Measurements from ENCODE around the gene MAPK4. TPM values are rescaled to one million over a fixed set of nuclear protein-coding genes. Genes with fewer than 3 reads are reported as not detected.
"Not testable (repeated sequence)": the region's sequence is repeated elsewhere in the genome, so short reads cannot be mapped to it uniquely, and the experiment has no call there.

The MAPK4 gene
- total RNA-seq, 1 donor from 2014 or later, result 5.7 TPM

- peaks cover 0 to 3% (median 0%) of the 10 kb centered on the region in 3 donors for H3K27me3 ChIP-seq (ENCODE audit: control insufficient read depth in 3 of 3, insufficient read depth in 3 of 3, low read length in 3 of 3)
- no peak overlapping the region for H3K9ac ChIP-seq (ENCODE audit: low read depth in 1 of 3, low read length in 3 of 3)
- no peak overlapping the region for H3K4me3 ChIP-seq (ENCODE audit: low read length in 3 of 3)
- H3K27ac ChIP-seq (ENCODE audit: low read depth, low read length), result no peak overlapping the region
- H3K4me1 ChIP-seq (ENCODE audit: control insufficient read depth in 3 of 3, insufficient read depth in 3 of 3, low read length in 3 of 3), result no peaks in the 10 kb centered on the region
- H3K9me3 ChIP-seq (ENCODE audit: control insufficient read depth in 3 of 3, low read length in 3 of 3), result no peaks in the 10 kb centered on the region
- no peaks in the 10 kb centered on the region for H3K36me3 ChIP-seq (ENCODE audit: control insufficient read depth in 3 of 3, insufficient read depth in 3 of 3, low read length in 3 of 3)
These were observed 11.7 kb downstream of the MAPK4 start for GRCh38 chr18:50571606-50572005.

GRCh38 chr18:50573196-50573595 lies 13.3 kb downstream of the MAPK4 start:
- H3K4me3 ChIP-seq (ENCODE audit: low read length in 3 of 3); H3K27me3 ChIP-seq (ENCODE audit: control insufficient read depth in 3 of 3, insufficient read depth in 3 of 3, low read length in 3 of 3); H3K9ac ChIP-seq (ENCODE audit: low read depth in 1 of 3, low read length in 3 of 3); H3K9me3 ChIP-seq (ENCODE audit: control insufficient read depth in 3 of 3, low read length in 3 of 3); H3K27ac ChIP-seq (ENCODE audit: low read depth, low read length); H3K4me1 ChIP-seq (ENCODE audit: control insufficient read depth in 3 of 3, insufficient read depth in 3 of 3, low read length in 3 of 3); H3K36me3 ChIP-seq (ENCODE audit: control insufficient read depth in 3 of 3, insufficient read depth in 3 of 3, low read length in 3 of 3): not testable (repeated sequence)

- no peak overlapping the region for H3K27ac ChIP-seq (ENCODE audit: low read depth, low read length)
- H3K9me3 ChIP-seq (ENCODE audit: control insufficient read depth in 3 of 3, low read length in 3 of 3), result no peaks in the 10 kb centered on the region
- no peak overlapping the region for H3K4me3 ChIP-seq (ENCODE audit: low read length in 3 of 3)
- no peaks in the 10 kb centered on the region for H3K4me1 ChIP-seq (ENCODE audit: control insufficient read depth in 3 of 3, insufficient read depth in 3 of 3, low read length in 3 of 3)
- H3K9ac ChIP-seq (ENCODE audit: low read depth in 1 of 3, low read length in 3 of 3), result no peak overlapping the region
- no peaks in the 10 kb centered on the region for H3K36me3 ChIP-seq (ENCODE audit: control insufficient read depth in 3 of 3, insufficient read depth in 3 of 3, low read length in 3 of 3)
- H3K27me3 ChIP-seq (ENCODE audit: control insufficient read depth in 3 of 3, insufficient read depth in 3 of 3, low read length in 3 of 3), result peaks cover 0 to 3% (median 0%) of the 10 kb centered on the region in 3 donors
These were observed 13.8 kb downstream of the MAPK4 start for GRCh38 chr18:50573679-50574078.

GRCh38 chr18:50578030-50578429 lies 18.1 kb downstream of the MAPK4 start:
- H3K9ac ChIP-seq (ENCODE audit: low read depth in 1 of 3, low read length in 3 of 3), result no peak overlapping the region

GRCh38 chr18:50578651-50579050 lies 18.8 kb downstream of the MAPK4 start:
- H3K9ac ChIP-seq (ENCODE audit: low read depth in 1 of 3, low read length in 3 of 3), result no peak overlapping the region
- H3K27me3 ChIP-seq (ENCODE audit: control insufficient read depth in 3 of 3, insufficient read depth in 3 of 3, low read length in 3 of 3), result no peaks in the 10 kb centered on the region
- H3K27ac ChIP-seq (ENCODE audit: low read depth, low read length), result no peak overlapping the region
- peaks cover 3 to 11% (median 6%) of the 10 kb centered on the region in 3 donors for H3K4me1 ChIP-seq (ENCODE audit: control insufficient read depth in 3 of 3, insufficient read depth in 3 of 3, low read length in 3 of 3)
- H3K4me3 ChIP-seq (ENCODE audit: low read length in 3 of 3), result no peak overlapping the region
- H3K9me3 ChIP-seq (ENCODE audit: control insufficient read depth in 3 of 3, low read length in 3 of 3), result no peaks in the 10 kb centered on the region
- no peaks in the 10 kb centered on the region for H3K36me3 ChIP-seq (ENCODE audit: control insufficient read depth in 3 of 3, insufficient read depth in 3 of 3, low read length in 3 of 3)

More at GRCh38 chr18:50578030-50578429, 18.1 kb downstream of the MAPK4 start:
- H3K36me3 ChIP-seq (ENCODE audit: control insufficient read depth in 3 of 3, insufficient read depth in 3 of 3, low read length in 3 of 3), result no peaks in the 10 kb centered on the region
- H3K27me3 ChIP-seq (ENCODE audit: control insufficient read depth in 3 of 3, insufficient read depth in 3 of 3, low read length in 3 of 3), result peaks cover 0 to 3% (median 0%) of the 10 kb centered on the region in 3 donors
- peaks cover 3 to 11% (median 6%) of the 10 kb centered on the region in 3 donors for H3K4me1 ChIP-seq (ENCODE audit: control insufficient read depth in 3 of 3, insufficient read depth in 3 of 3, low read length in 3 of 3)
- no peak overlapping the region for H3K27ac ChIP-seq (ENCODE audit: low read depth, low read length)
- H3K4me3 ChIP-seq (ENCODE audit: low read length in 3 of 3), result no peak overlapping the region
- H3K9me3 ChIP-seq (ENCODE audit: control insufficient read depth in 3 of 3, low read length in 3 of 3), result no peaks in the 10 kb centered on the region

GRCh38 chr18:50579061-50579774 lies 19.3 kb downstream of the MAPK4 start:
- Histone ChIP-seq H3K9me3 (ENCODE audit: control insufficient read depth in 3 of 3, low read length in 3 of 3) (no peaks in the 10 kb centered on the region), H3K27ac (ENCODE audit: low read depth, low read length) (no peak overlapping the region), H3K4me3 (ENCODE audit: low read length in 3 of 3) (no peak overlapping the region), H3K9ac (ENCODE audit: low read depth in 1 of 3, low read length in 3 of 3) (no peak overlapping the region), H3K27me3 (ENCODE audit: control insufficient read depth in 3 of 3, insufficient read depth in 3 of 3, low read length in 3 of 3) (no peaks in the 10 kb centered on the region), H3K36me3 (ENCODE audit: control insufficient read depth in 3 of 3, insufficient read depth in 3 of 3, low read length in 3 of 3) (no peaks in the 10 kb centered on the region), H3K4me1 (ENCODE audit: control insufficient read depth in 3 of 3, insufficient read depth in 3 of 3, low read length in 3 of 3) (peaks cover 3 to 11% (median 6%) of the 10 kb centered on the region in 3 donors)

GRCh38 chr18:50581517-50581916 lies 21.6 kb downstream of the MAPK4 start:
- H3K9me3 ChIP-seq (ENCODE audit: control insufficient read depth in 3 of 3, low read length in 3 of 3), result no peaks in the 10 kb centered on the region
- no peak overlapping the region for H3K4me3 ChIP-seq (ENCODE audit: low read length in 3 of 3)
- H3K27me3 ChIP-seq (ENCODE audit: control insufficient read depth in 3 of 3, insufficient read depth in 3 of 3, low read length in 3 of 3), result no peaks in the 10 kb centered on the region
- H3K27ac ChIP-seq (ENCODE audit: low read depth, low read length), result no peak overlapping the region
- no peak overlapping the region for H3K9ac ChIP-seq (ENCODE audit: low read depth in 1 of 3, low read length in 3 of 3)
- no peaks in the 10 kb centered on the region for H3K36me3 ChIP-seq (ENCODE audit: control insufficient read depth in 3 of 3, insufficient read depth in 3 of 3, low read length in 3 of 3)
- H3K4me1 ChIP-seq (ENCODE audit: control insufficient read depth in 3 of 3, insufficient read depth in 3 of 3, low read length in 3 of 3), result peaks cover 3 to 11% (median 6%) of the 10 kb centered on the region in 3 donors

GRCh38 chr18:50582500-50582899 lies 22.6 kb downstream of the MAPK4 start:
- Histone ChIP-seq H3K27ac (ENCODE audit: low read depth, low read length) (no peak overlapping the region), H3K36me3 (ENCODE audit: control insufficient read depth in 3 of 3, insufficient read depth in 3 of 3, low read length in 3 of 3) (no peaks in the 10 kb centered on the region), H3K4me3 (ENCODE audit: low read length in 3 of 3) (no peak overlapping the region), H3K4me1 (ENCODE audit: control insufficient read depth in 3 of 3, insufficient read depth in 3 of 3, low read length in 3 of 3) (peaks cover 3 to 11% (median 6%) of the 10 kb centered on the region in 3 donors), H3K9me3 (ENCODE audit: control insufficient read depth in 3 of 3, low read length in 3 of 3) (no peaks in the 10 kb centered on the region), H3K27me3 (ENCODE audit: control insufficient read depth in 3 of 3, insufficient read depth in 3 of 3, low read length in 3 of 3) (no peaks in the 10 kb centered on the region), H3K9ac (ENCODE audit: low read depth in 1 of 3, low read length in 3 of 3) (no peak overlapping the region)

- Histone ChIP-seq H3K9ac (ENCODE audit: low read depth in 1 of 3, low read length in 3 of 3) (no peak overlapping the region), H3K27ac (ENCODE audit: low read depth, low read length) (no peak overlapping the region), H3K4me3 (ENCODE audit: low read length in 3 of 3) (no peak overlapping the region), H3K36me3 (ENCODE audit: control insufficient read depth in 3 of 3, insufficient read depth in 3 of 3, low read length in 3 of 3) (no peaks in the 10 kb centered on the region), H3K27me3 (ENCODE audit: control insufficient read depth in 3 of 3, insufficient read depth in 3 of 3, low read length in 3 of 3) (no peaks in the 10 kb centered on the region), H3K9me3 (ENCODE audit: control insufficient read depth in 3 of 3, low read length in 3 of 3) (peaks cover 0 to 2% (median 0%) of the 10 kb centered on the region in 3 donors), H3K4me1 (ENCODE audit: control insufficient read depth in 3 of 3, insufficient read depth in 3 of 3, low read length in 3 of 3) (peaks cover 3 to 11% (median 6%) of the 10 kb centered on the region in 3 donors)
These were observed 26.8 kb downstream of the MAPK4 start for GRCh38 chr18:50586710-50587109.

- Histone ChIP-seq H3K27me3 (ENCODE audit: control insufficient read depth in 3 of 3, insufficient read depth in 3 of 3, low read length in 3 of 3) (no peaks in the 10 kb centered on the region), H3K9ac (ENCODE audit: low read depth in 1 of 3, low read length in 3 of 3) (no peak overlapping the region), H3K4me1 (ENCODE audit: control insufficient read depth in 3 of 3, insufficient read depth in 3 of 3, low read length in 3 of 3) (no peaks in the 10 kb centered on the region), H3K4me3 (ENCODE audit: low read length in 3 of 3) (no peak overlapping the region), H3K27ac (ENCODE audit: low read depth, low read length) (no peak overlapping the region), H3K36me3 (ENCODE audit: control insufficient read depth in 3 of 3, insufficient read depth in 3 of 3, low read length in 3 of 3) (no peaks in the 10 kb centered on the region), H3K9me3 (ENCODE audit: control insufficient read depth in 3 of 3, low read length in 3 of 3) (peaks cover 0 to 2% (median 0%) of the 10 kb centered on the region in 3 donors)
These were observed 30.7 kb downstream of the MAPK4 start for GRCh38 chr18:50590593-50590992.

All from skeletal muscle tissue (tissue), 4 donors.